K562 (cell line): ENCODE measurements around the gene BBLN. TPM values are rescaled to one million over a fixed set of nuclear protein-coding genes. Genes with fewer than 3 reads are reported as not detected.
A peak's percentile ranks its signal among the peaks of the same experiment; 100 is the strongest.

Experiments
- AFF4 ChIP-seq: sonication (generic); formaldehyde crosslinking; IDR thresholded peaks from 2 replicates; pipeline ENCODE4 v1.8.0; 2023; ENCODE audit warnings: mild to moderate bottlenecking, missing genetic modification reagents
- BRCA1 ChIP-seq, 2 experiments: fragments of 450-650 bp in 1 of 2; sonication (generic) in 1 of 2; formaldehyde crosslinking in 1 of 2; IDR thresholded peaks; 2 replicates each; pipeline versions ENCODE4 v1.5.0 to v1.6.1; 2017 to 2020; ENCODE audit warnings: mild to moderate bottlenecking in 1 of 2, missing genetic modification reagents in 1 of 2
- CEBPZ ChIP-seq: fragments of 150-350 bp; IDR thresholded peaks from 2 replicates; pipeline ENCODE4 v1.6.1; 2014; ENCODE audit warnings: low read depth, mild to moderate bottlenecking, low read length, borderline replicate concordance
- FOXP4 ChIP-seq: sonication (generic); formaldehyde crosslinking; IDR thresholded peaks from 2 replicates; pipeline ENCODE4 v1.8.0; 2022; ENCODE audit warnings: mild to moderate bottlenecking, missing genetic modification reagents, borderline replicate concordance
- GTF2E2 ChIP-seq: fragments of 200-800 bp; sonication (Bioruptor generic); IDR thresholded peaks from 2 replicates; pipeline ENCODE4 v1.6.1; 2016; ENCODE audit warnings: missing genetic modification characterization, missing compliant biosample characterization
- HDAC8 ChIP-seq: fragments of 450-650 bp; IDR thresholded peaks from 2 replicates; pipeline ENCODE4 v1.6.1; 2016; ENCODE audit warnings: mild to moderate bottlenecking, missing genetic modification characterization, moderate library complexity, missing compliant biosample characterization
- RHOXF2B ChIP-seq: fragments of 250-450 bp; sonication (Bioruptor Pico); conservative IDR thresholded peaks from 2 replicates; pipeline ENCODE4 v1.5.1; 2021
- SFPQ ChIP-seq: fragments of 200-400 bp; formaldehyde crosslinking; IDR thresholded peaks from 2 replicates; pipeline ENCODE4 v1.6.1; 2017; ENCODE audit warnings: mild to moderate bottlenecking, low read depth, low read length, moderate library complexity
- SIRT6 ChIP-seq: IDR thresholded peaks from one replicate; pipeline ENCODE4 v1.6.1; 2012; ENCODE audit warnings: low read depth, mild to moderate bottlenecking, control low read depth, inconsistent platforms, low read length, moderate library complexity
- SRSF9 ChIP-seq: fragments of 200-400 bp; formaldehyde crosslinking; IDR thresholded peaks from 2 replicates; pipeline ENCODE4 v1.6.1; 2017; ENCODE audit warnings: low read depth, low read length, borderline replicate concordance
- ZBTB17 ChIP-seq: fragments of 450-650 bp; formaldehyde crosslinking; IDR thresholded peaks from 2 replicates; pipeline ENCODE4 v1.4.0; 2020; ENCODE audit warnings: mild to moderate bottlenecking
- ZC3H4 ChIP-seq: sonication (generic); formaldehyde crosslinking; IDR thresholded peaks from 2 replicates; pipeline ENCODE4 v1.9.0; 2021; ENCODE audit warnings: missing genetic modification reagents, borderline replicate concordance
- ZNF347 ChIP-seq: fragments of 450-650 bp; formaldehyde crosslinking; IDR thresholded peaks from 2 replicates; pipeline ENCODE4 v1.4.0; 2020; ENCODE audit warnings: low read depth, mild to moderate bottlenecking, moderate library complexity
- ZNF431 ChIP-seq: sonication (generic); formaldehyde crosslinking; IDR thresholded peaks from 2 replicates; pipeline ENCODE4 v1.8.0; 2022; ENCODE audit warnings: mild to moderate bottlenecking, missing genetic modification reagents
- ZSCAN29 ChIP-seq: fragments of 450-650 bp; IDR thresholded peaks from 2 replicates; pipeline ENCODE4 v1.6.1; 2017
- polyA plus RNA-seq, 8 experiments: library from polyadenylated mRNA; depleted of rRNA in 4 of 8; stranded (reverse) in 5 of 8; unstranded in 3 of 8; fragments of >200 nt; fragmentation: Nextera tagmentation in 2 of 8; fragmentation: Illumina TruSeq in 1 of 8; extraction: Ambion mirVana in 2 of 8; extraction: Trizol in 1 of 8; gene quantifications; 2 replicates each; pipeline versions ENCODE4 v1.2.1 to v1.2.3, GENCODE V29; 2011 to 2014; ENCODE audit warnings: inconsistent platforms in 1 of 8, missing spikeins in 1 of 8
- total RNA-seq, 7 experiments: library from RNA; depleted of rRNA in 6 of 7; stranded (reverse); fragments of >200 nt in 6 of 7; fragmentation: Illumina TruSeq in 2 of 7; extraction: Trizol in 2 of 7; gene quantifications; 2 replicates each; pipeline versions ENCODE4 v1.2.1 to v1.2.3, GENCODE V29; 2011 to 2021; ENCODE audit warnings: low replicate concordance in 1 of 7

BBLN gene
- total and polyA plus RNA-seq, 9 of the 15 experiments (the other 6 are each of a cell fraction or from before 2014, with no cell fraction given), result 4.2 to 331 (median 87.1) TPM

DNA sequence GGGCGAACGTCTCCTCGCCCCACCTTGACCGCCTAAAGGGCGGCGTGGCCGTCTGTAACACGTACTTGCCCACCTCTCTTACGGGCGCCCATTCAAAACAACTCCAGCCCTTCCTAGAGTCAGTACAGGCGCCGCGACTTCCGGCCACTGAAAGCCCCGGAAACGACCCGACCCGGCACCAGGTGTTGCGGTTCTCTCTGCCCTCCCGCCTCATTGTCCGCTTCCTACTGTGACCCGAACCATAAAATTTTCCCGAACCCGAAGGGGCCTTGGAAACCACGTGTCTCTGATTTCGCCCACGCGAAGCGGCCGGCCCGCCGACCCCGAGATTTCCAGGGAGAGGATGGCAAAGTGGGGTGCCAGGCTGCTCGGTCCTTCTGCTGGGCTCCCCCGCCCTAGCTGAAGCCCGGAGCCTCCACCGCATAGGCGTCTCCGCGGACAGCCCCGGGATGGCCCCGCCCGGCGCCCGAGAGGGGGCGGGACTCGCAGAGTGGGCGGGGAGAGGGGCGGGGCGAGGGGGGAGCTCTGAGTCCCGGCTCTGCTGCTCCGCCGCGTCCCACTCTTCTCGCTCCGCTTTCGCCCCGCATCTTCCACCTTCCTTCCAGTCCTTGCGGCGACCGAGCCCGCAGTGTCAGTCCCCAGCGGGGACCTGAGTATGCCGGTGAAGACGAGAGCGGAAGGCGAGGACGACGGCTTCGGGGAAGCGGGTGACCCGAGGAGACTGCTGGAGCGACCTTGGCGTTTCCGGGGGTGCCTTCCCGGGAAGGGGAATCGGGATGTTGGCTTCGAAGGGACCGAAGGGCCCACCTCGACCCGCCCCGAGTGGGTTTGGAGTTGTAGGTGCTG, 31.9 kb upstream of the BBLN start (continued):
- no peak; the same call in 1 of the 2 replicates for TF ChIP-seq AFF4 (CRISPR knock-in tag)
- 0 out of 2 replicates have a peak, but pooled peaks have one; percentile 31 for TF ChIP-seq ZNF431
- no peak for TF ChIP-seq GTF2E2 (tag)
- TF ChIP-seq CEBPZ, result no peak
- TF ChIP-seq SIRT6, result no peak
- no peak for TF ChIP-seq ZC3H4
- TF ChIP-seq ZBTB17, result no peak
- no peak for TF ChIP-seq RHOXF2B
- TF ChIP-seq ZSCAN29, result no peak
- no peak for TF ChIP-seq SRSF9
- TF ChIP-seq SFPQ, result no peak
- no peak for TF ChIP-seq ZNF347 (CRISPR knock-in tag)
- TF ChIP-seq BRCA1 (IDR thresholded peaks at IDR 0.05), result no peak
- TF ChIP-seq BRCA1 (CRISPR knock-in tag; IDR thresholded peaks at IDR 0.05), result no peak
- TF ChIP-seq FOXP4, result peak; percentile 79; the same call in 1 of the 2 replicates
- TF ChIP-seq HDAC8 (tag), result no peak
